Measurements from ENCODE around the gene MIOS.

DNA sequence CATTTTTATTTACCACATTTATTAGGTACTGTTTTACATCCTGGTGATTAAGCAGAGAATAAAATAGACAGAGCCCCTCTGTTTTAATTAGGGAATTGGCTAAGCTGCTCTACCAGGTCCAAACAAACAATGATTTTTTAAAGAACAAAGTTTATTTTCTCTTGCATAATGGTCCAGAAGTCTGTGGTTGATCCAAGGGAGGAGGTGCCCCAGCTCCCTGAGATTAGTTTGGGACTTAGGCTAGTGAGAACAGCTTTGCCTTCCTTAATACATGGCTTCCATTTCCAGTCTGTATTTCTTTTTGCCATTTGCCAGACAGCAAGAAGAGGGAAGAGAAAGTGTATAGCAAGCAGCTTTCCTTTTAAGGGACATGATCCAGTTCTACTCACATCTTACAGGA, 2.9 kb upstream of the MIOS start:
- TF ChIP-seq, protein P1, sequence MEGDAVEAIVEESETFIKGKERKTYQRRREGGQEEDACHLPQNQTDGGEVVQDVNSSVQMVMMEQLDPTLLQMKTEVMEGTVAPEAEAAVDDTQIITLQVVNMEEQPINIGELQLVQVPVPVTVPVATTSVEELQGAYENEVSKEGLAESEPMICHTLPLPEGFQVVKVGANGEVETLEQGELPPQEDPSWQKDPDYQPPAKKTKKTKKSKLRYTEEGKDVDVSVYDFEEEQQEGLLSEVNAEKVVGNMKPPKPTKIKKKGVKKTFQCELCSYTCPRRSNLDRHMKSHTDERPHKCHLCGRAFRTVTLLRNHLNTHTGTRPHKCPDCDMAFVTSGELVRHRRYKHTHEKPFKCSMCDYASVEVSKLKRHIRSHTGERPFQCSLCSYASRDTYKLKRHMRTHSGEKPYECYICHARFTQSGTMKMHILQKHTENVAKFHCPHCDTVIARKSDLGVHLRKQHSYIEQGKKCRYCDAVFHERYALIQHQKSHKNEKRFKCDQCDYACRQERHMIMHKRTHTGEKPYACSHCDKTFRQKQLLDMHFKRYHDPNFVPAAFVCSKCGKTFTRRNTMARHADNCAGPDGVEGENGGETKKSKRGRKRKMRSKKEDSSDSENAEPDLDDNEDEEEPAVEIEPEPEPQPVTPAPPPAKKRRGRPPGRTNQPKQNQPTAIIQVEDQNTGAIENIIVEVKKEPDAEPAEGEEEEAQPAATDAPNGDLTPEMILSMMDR (IDR thresholded peaks at IDR 0.05) = no peak
- TF ChIP-seq POLR2AphosphoS5 (IDR thresholded peaks at IDR 0.05) = no peak
- no peak for TF ChIP-seq POLR2A (IDR thresholded peaks at IDR 0.05)

All from upper lobe of left lung (tissue), 4 donors.